SK-MEL-5 (cell line): ENCODE results near the gene PRXL2C. TPM values are rescaled to one million over a fixed set of nuclear protein-coding genes. Genes with fewer than 3 reads are reported as not detected.
A peak's percentile ranks its signal among the peaks of the same experiment; 100 is the strongest.
"Not testable (repeated sequence)": the region's sequence is repeated elsewhere in the genome, so short reads cannot be mapped to it uniquely, and the experiment has no call there.

Experiments
- DNase-seq: peaks from one replicate; pipeline ENCODE4 v3.0.0-alpha.2; 2016; ENCODE audit warnings: low read depth, low spot score
- in situ Hi-C: cut with HindIII; loops from 2 replicates; pipeline ENCODE4 v1.10.0; 2016; ENCODE audit warnings: low sequenced_read_pairs, high pct_unique_total_duplicates, low pct_unique_long_range_greater_than_20kb
- polyA plus RNA-seq, 2 experiments: library from polyadenylated mRNA; depleted of rRNA; stranded (reverse); fragments of >200 nt; gene quantifications; 2 replicates each; pipeline ENCODE4 v1.2.3, GENCODE V29; 2015
- total RNA-seq: library from RNA; depleted of rRNA; stranded (reverse); fragments of >200 nt; shearing (Covaris generic); gene quantifications from 2 replicates; pipeline ENCODE4 v1.2.3, GENCODE V29; 2014; rRNA removed

The PRXL2C gene
- 17.6 and 22.1 TPM in 2 replicates for total RNA-seq
- 9.0 and 11.0 TPM in 2 replicates for polyA plus RNA-seq (2015; cell fraction: cytosol; rRNA removed)
- polyA plus RNA-seq (2015; cell fraction: nucleus; rRNA removed) = 0.92 and 1.9 TPM in 2 replicates

- DNase-seq = peak; percentile 53
- in situ Hi-C loops = no loop called here
Measured at GRCh38 chr9:96655198-96655851, at the start of gene PRXL2C. TSS of gene PRXL2C (minus strand) at chr9:96655317. CDS start at chr9:96655281, 36 bp downstream.

- in situ Hi-C loops, DNase-seq: not testable (repeated sequence)
Measured at GRCh38 chr9:96700721-96701375, 45.7 kb upstream of the PRXL2C start.

- DNase-seq = no peak
- in situ Hi-C loops = no loop called here
Measured at GRCh38 chr9:96691326-96691725, 36.2 kb upstream of the PRXL2C start.

GRCh38 chr9:96688745-96689464 is 33.8 kb upstream of the PRXL2C start:
- no peak for DNase-seq
- in situ Hi-C loops = no loop called here

GRCh38 chr9:96688187-96688586 is 33.1 kb upstream of the PRXL2C start:
- in situ Hi-C loops = no loop called here
- no peak for DNase-seq

GRCh38 chr9:96686638-96687335 is 31.7 kb upstream of the PRXL2C start:
- in situ Hi-C loops = no loop called here

GRCh38 chr9:96680812-96681499 is 25.8 kb upstream of the PRXL2C start:
- in situ Hi-C loops = no loop called here
- DNase-seq = peak; percentile 65

More at GRCh38 chr9:96686638-96687335, 31.7 kb upstream of the PRXL2C start:
- DNase-seq = no peak

GRCh38 chr9:96674906-96675538 is 19.9 kb upstream of the PRXL2C start:
- in situ Hi-C loops = no loop called here

GRCh38 chr9:96673786-96674185 is 18.7 kb upstream of the PRXL2C start:
- in situ Hi-C loops, DNase-seq: not testable (repeated sequence)

More at GRCh38 chr9:96674906-96675538, 19.9 kb upstream of the PRXL2C start:
- DNase-seq = no peak

- no peak for DNase-seq
- in situ Hi-C loops = no loop called here
Measured at GRCh38 chr9:96668868-96669534, 13.9 kb upstream of the PRXL2C start.

- in situ Hi-C loops = no loop called here
- no peak for DNase-seq
Measured at GRCh38 chr9:96667363-96667728, 12.2 kb upstream of the PRXL2C start.

GRCh38 chr9:96666653-96667362 is 11.7 kb upstream of the PRXL2C start:
- DNase-seq = peak; percentile 71
- in situ Hi-C loops = not testable (repeated sequence)

- DNase-seq = no peak
- in situ Hi-C loops = no loop called here
Measured at GRCh38 chr9:96665789-96666188, 10.7 kb upstream of the PRXL2C start.

- in situ Hi-C loops = no loop called here
- DNase-seq = no peak
Measured at GRCh38 chr9:96663506-96664120, 8.5 kb upstream of the PRXL2C start.

GRCh38 chr9:96661711-96662110 is 6.6 kb upstream of the PRXL2C start:
- no peak for DNase-seq
- in situ Hi-C loops = no loop called here
